Astrocyte of the hippocampus (primary cell): ENCODE measurements around the gene TMEM141.
"Not testable (repeated sequence)": the region's sequence is repeated elsewhere in the genome, so short reads cannot be mapped to it uniquely, and the experiment has no call there.

Experiments
- DNase-seq: peaks from one replicate; pipeline ENCODE4 v3.0.0; 2011; ENCODE audit warnings: low read depth, low spot score

The TMEM141 gene

DNA sequence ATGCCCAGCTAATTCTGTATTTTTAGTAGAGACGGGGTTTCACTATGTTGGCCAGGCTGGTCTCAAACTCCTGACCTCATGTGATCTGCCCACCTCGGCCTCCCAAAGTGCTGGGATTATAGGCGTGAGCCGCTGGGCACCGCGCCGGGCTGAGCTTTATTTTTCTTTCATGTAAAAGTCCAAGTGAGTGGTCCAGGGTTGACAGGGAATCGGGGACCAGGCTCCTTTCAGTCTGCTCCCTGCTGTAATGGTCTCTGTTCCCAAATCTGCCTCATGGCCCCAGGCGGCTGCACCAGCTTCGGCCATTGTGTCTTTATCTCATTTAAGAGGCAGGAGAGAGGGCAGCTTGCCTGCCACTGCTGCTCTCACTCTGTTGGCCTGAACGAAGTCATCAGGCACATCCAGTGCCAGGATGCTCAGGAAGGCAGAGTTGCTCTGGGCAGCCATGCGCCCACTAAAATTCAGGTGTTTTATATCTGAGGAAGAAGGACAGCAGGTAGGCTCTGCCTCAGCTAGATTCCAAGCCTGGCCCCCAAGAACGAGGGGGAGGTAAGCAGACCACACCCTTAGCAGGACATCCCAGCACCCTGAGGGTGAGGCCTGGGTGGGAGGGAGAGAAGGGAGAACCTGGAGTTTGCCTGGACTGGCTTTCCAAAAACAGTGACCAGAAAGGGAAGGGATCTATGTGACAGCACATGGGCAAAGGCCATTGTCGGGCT is 3.3 kb downstream of the TMEM141 start:
- no peak for DNase-seq

DNA sequence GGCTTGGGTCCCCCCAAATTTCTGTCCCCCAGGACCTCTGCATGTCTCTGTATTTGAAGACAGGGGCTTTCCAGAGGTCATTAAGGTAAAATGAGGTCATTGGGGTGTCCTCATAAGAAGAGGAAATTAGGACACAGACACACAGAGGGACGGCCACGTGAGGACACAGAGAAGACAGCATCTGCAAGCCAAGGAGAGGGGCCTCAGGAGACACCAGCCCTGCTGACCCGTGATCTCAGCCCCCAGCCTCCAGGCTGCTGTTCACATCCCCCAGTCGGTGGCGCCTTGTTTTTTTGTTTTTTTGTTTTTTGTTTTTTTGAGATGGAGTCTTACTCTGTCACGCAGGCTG is 3.8 kb downstream of the TMEM141 start:
- no peak for DNase-seq

GRCh38 chr9:136796238-136796774 is 5.2 kb downstream of the TMEM141 start, which contains the start of gene CCDC183:
TSS of gene CCDC183 (plus strand) at chr9:136796338. CDS start at chr9:136796398, 60 bp downstream.
- DNase-seq, result no peak

DNA sequence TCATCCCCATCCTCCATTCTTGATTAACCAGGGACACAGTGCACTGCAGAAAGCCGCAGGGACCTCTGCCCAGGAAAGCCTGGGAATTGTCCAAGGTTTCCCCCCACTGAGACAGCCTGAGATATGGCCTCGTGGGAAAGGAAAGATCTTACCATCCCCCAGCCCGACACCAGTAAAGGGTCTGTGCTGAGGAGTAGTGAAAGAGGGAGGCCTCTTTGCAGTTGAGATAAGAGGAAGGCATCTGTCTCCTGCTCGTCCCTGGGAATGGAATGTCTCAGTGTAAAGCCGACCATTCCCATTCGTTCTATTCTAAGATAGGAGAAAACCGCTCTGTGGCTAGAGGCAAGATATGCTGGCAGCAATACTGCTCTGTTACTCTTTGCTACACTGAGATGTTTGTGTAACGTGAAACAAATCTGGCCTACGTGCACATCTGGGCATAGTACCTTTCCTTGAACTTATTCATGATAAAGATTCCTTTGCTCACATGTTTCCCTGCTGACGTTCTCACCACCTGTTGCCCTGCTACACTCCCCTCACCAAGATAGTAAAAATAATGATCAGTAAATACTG is 5.7 kb downstream of the TMEM141 start:
- DNase-seq, result peak; percentile 51

DNA sequence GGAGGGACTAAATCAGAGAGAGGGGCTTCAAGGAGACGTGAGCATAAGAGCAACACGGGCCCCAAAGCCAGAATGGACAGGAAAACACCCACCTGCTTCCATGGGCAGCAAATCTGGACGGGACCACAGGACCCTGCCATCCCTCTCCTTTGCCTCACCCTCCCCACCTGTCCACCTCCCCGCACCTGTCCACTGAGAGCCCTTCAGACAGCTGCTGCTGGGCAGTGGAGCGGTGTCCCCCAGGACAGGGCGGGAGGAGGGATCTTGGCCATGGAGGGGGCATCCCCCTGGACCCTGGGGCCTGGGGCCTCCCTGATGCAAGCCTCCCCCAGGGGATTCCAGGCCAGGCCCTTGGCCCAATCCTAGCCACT is 7.5 kb downstream of the TMEM141 start:
- no peak for DNase-seq

DNA sequence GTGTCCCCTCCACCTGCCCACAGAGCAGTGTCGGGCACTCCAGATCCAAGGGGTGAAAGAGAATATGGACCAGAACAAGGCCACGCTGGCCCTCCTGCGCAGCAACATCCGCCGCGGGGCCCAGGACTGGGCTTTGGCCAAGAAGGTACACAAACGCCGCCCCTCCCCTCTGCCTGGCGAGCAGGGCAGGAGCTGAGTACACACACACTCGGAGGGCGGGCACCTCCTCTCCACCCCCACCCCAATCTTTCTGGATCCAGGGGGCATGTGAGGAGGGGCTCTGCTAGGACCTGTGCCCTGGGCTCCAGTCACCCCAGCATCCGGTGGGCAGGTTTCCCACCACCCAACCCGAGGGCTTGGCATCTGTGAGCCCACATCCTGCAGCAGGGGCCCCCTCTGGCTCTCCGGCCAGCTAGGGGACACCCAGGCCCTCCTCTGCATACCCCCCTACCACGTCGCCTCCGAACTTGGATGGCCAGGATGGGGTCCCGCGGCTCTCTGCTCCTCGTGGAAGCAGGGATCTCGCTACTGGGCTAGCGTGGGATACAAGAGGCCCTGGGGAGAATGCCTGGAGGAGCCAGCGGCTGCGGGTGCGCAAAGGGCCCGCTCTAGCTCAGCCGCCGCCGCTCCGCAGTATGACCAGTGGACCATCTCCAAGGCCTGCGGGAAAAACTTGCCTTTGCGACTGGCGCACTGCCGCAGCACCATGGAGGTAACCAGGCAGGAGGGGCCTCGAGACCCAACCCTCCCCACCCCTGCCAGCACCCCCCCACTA is 8.1 kb downstream of the TMEM141 start:
- DNase-seq, result no peak

DNA sequence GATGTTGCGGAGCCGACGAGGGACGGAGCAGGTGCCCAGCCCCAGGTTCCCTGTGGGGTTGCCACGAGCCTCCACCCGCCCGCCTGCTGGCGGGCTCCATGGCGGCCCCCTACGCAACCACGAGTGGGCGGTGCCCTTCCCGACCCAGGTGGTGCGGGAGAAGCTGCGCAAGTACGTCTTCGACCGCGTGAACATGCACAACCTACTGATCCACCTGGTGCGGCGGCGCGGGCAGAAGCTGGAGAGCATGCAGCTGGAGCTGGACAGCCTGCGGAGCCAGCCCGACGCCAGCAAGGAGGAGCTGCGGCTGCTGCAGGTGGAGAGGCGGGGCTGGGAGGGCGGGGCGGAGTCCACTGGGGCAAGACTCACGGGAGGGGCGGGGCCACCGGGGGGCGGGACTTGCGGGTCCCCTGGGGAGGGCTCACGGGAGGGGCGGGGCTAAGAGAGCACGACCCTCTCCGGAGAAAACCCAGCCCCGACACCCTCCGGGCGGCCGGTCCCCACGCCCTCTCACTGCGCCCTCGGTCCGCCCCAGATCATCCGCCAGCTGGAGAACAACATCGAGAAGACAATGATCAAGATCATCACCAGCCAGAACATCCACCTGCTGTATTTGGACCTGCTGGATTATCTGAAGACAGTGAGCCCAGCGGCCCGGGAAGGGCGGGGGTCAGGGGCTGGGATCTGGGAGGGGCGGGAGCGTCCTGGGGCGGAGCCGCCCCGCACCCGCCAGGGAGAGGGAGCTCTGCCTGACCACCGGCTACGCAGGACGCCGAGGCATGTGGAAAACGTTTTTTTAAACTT is 8.9 kb downstream of the TMEM141 start:
- peak; percentile 81 for DNase-seq

DNA sequence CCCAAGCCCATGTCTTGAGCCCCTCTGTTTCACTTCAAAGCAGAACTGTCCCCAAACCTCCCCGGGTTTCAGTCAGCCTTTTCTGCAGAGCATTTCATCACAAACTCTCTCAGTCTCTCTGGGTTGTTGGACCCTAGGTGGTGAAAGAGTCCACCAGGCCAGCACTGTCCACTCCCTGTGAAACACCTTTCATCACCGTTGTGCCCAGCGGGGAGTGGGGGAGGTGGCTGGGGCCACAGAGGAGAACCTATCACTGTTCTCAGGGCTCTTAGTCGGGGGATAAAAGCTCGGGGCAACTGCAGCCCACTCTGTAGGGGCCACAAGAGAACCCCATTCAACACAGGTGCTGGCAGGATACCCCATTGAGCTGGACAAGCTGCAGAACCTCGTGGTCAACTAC is 11.2 kb downstream of the TMEM141 start:
- no peak for DNase-seq

DNA sequence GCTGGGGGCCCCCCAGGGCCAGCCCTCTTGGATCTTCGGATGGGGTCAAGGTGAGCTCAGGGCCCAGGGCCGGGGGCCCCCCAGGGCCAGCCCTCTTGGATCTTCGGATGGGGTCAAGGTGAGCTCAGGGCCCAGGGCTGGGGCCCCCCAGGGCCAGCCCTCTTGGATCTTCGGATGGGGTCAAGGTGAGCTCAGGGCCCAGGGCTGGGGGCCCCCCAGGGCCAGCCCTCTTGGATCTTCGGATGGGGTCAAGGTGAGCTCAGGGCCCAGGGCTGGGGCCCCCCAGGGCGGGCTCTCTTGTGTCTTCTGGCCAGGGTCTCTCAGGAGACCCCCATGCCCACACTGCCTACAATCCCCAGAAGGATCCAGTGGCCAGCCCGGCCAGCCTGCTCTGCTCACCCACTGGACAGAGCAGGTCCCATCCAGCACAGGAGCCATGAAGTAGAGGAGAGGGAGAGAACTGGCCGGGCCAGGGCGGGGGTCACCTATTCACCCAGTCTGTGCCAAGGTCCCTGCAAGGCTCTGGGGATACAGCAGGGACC is 11.9 kb downstream of the TMEM141 start:
- not testable (repeated sequence) for DNase-seq

- no peak for DNase-seq
These were observed 12.7 kb downstream of the TMEM141 start for GRCh38 chr9:136803551-136804508.

- DNase-seq, result no peak
These were observed 13.5 kb downstream of the TMEM141 start for GRCh38 chr9:136804509-136805206.

DNA sequence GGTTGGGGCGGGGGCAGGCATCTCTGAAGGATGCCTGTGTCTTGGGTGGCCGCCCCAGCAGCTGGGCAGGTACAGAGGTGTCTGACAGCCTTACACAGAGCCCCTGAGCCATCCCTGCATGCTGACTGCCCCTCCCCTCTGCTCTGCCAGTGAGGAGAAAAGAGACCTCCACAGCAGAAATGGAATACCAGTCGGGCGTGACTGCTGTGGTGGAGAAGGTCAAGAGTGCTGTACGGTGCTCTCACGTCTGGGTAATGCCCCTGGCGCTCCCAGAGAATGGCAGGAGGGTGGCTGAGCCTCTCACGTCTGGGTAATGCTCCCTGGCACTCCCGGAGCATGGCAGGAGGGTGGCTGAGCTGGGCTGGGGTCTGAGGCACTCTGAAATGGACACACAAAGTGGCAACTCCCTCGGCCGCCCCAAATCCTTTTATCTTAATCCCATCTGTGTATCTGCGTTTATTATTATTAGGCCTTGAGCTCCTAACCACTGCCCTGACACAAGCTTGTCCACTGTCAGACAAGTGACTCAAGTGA is 14.1 kb downstream of the TMEM141 start:
- DNase-seq, result no peak

- no peak for DNase-seq
These were observed 14.9 kb downstream of the TMEM141 start for GRCh38 chr9:136806067-136806466.

GRCh38 chr9:136806631-136807201 is 15.6 kb downstream of the TMEM141 start:
- no peak for DNase-seq

DNA sequence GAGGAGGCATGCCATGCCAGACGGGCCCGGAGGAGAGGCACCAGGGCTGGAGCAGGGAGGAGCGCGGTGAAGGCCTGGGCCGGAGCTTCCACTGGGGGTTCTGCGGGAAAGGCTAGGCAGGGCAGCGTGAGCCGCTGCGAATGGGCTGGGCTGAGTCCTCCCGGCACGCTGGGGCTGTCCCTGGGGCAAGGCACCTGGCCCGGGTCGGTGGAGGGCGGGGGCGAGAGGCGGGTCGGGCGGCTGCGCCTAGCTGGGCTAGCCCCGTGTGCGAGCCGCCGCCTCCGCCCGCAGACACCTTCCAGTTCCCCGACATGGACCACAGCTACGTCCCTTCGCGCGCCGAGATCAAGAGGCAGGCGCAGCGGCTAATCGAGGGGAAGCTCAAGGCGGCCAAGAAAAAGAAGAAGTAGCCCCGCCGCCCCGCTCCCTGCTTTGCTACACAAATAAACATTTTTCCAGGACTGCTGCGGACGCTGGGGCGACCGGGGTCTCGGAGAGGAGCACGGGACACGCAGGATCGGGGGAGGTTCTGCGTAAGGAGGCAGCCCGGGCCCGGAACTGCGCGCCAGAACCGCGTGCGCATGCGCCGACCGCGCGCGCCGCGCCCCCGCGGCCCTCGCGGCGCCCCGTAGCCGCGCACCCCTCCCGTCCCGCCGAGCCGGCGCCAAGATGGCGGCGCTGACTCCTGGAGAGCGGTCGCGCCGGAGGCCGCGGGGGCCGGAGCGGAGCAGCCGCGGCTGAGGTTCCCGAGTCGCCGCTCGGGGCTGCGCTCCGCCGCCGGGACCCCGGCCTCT is 16.3 kb downstream of the TMEM141 start, which contains the start of gene RABL6:
Gene RABL6 (plus strand): TSS at position 668 of the 794 bp plus-strand sequence. CDS start 249 bp downstream, outside the sequence.
- DNase-seq, result peak; percentile 94

DNA sequence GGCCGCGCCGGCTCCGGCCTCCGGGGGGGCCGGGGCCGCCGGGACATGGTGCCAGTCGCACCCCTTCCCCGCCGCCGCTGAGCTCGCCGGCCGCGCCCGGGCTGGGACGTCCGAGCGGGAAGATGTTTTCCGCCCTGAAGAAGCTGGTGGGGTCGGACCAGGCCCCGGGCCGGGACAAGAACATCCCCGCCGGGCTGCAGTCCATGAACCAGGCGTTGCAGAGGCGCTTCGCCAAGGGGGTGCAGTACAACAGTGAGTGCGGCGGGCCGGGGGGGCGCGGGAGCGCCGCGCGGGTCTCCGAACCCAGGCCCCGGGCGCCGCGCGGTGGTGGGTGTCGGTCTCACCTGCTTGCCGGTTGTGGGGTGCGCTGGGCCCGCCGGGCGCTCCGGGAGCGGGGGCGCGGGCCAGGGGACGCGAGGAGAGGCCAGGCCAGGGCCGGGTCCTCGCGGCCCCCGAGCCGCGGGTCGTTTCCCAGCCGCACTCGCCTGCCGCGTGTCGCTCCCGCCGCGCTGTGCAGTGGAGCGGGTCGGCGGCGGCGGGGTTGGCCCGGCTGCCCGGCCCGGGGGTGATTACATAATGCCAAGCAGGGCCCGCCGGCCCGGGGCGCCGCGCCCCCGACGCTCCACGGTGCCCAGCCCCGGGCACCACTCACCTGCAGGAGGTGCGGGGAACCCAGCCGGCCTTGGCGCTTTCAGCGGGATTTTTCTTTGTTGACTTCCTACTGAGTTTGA is 17.1 kb downstream of the TMEM141 start:
- DNase-seq, result no peak

- DNase-seq, result peak; percentile 42
These were observed 17.6 kb downstream of the TMEM141 start for GRCh38 chr9:136808806-136809158.
